Mucosa of descending colon (tissue), 3 donors: ENCODE data around the gene NOXO1. TPM values are rescaled to one million over a fixed set of nuclear protein-coding genes. Genes with fewer than 3 reads are reported as not detected.
A peak's percentile ranks its signal among the peaks of the same experiment; 100 is the strongest.
"Not testable (repeated sequence)": the region's sequence is repeated elsewhere in the genome, so short reads cannot be mapped to it uniquely, and the experiment has no call there.

Source experiments
- ATAC-seq: fragments of 200-7000 bp; cut with Tn5 transposase; one replicate; pipeline ENCODE4 v1.9.1; 2020; ENCODE audit warnings: mild to moderate bottlenecking, moderate library complexity
- DNase-seq, 3 donors: peaks; one replicate each; pipeline ENCODE4 v3.0.0-alpha.2; 2020
- H3K36me3 ChIP-seq: fragments of 200-600 bp; one replicate; pipeline ENCODE4 v1.8.0; 2021; ENCODE audit warnings: low read depth, mild to moderate bottlenecking
- H3K4me1 ChIP-seq: fragments of 200-600 bp; one replicate; pipeline ENCODE4 v1.8.0; 2021; ENCODE audit warnings: low read depth, mild to moderate bottlenecking
- H3K4me3 ChIP-seq: fragments of 200-600 bp; one replicate; pipeline ENCODE4 v1.8.0; 2021; ENCODE audit warnings: mild to moderate bottlenecking
- H3K9me3 ChIP-seq: fragments of 200-600 bp; one replicate; pipeline ENCODE4 v1.8.0; 2021; ENCODE audit warnings: mild to moderate bottlenecking
- intact Hi-C, 2 donors: fragments of 100-400 bp; cut with DNase I in 1 of 2; cut with micrococcal nuclease in 1 of 2; formaldehyde crosslinking; loops; one replicate each; pipeline versions ENCODE4 v1.11.0 to v1.11.1; 2022; cut with DNase I, micrococcal nuclease
- total RNA-seq, 3 donors: library from RNA; stranded (reverse); fragmentation: NEBNext Ultra II Directional in 2 of 3; extraction: Animal tissue kit (Norgen Biotek cat#: 25700) in 2 of 3; gene quantifications; one replicate each; pipeline versions ENCODE4 v1.2.1 to v1.2.4, GENCODE V29; 2021 to 2023
- TF ChIP-seq, protein P1 (sequence below): fragments of 200-600 bp; IDR thresholded peaks from one replicate; pipeline ENCODE4 v1.8.0; 2022; ENCODE audit warnings: antibody characterized with exemption, mild to moderate bottlenecking
- donor health status: DM: no; HTN: no; CAD: no; lungs with moderate emphysema.
- donor health status: DM: no; HTN: no; CAD: no.
- donor health status: DM: no; HTN: yes; CAD: no.

The NOXO1 gene
- total RNA-seq, 3 donors from 2014 or later = 12.2 to 39.9 (median 27.1) TPM

- intact Hi-C loops = no loop called here
- Histone ChIP-seq H3K9me3 (no peaks in the 10 kb centered on the region), H3K4me3 (no peak overlapping the region), H3K36me3 (no peaks in the 10 kb centered on the region), H3K4me1 (peaks cover 25% of the 10 kb centered on the region)
- DNase-seq (no peak), ATAC-seq (no peak)
- TF ChIP-seq, protein P1, sequence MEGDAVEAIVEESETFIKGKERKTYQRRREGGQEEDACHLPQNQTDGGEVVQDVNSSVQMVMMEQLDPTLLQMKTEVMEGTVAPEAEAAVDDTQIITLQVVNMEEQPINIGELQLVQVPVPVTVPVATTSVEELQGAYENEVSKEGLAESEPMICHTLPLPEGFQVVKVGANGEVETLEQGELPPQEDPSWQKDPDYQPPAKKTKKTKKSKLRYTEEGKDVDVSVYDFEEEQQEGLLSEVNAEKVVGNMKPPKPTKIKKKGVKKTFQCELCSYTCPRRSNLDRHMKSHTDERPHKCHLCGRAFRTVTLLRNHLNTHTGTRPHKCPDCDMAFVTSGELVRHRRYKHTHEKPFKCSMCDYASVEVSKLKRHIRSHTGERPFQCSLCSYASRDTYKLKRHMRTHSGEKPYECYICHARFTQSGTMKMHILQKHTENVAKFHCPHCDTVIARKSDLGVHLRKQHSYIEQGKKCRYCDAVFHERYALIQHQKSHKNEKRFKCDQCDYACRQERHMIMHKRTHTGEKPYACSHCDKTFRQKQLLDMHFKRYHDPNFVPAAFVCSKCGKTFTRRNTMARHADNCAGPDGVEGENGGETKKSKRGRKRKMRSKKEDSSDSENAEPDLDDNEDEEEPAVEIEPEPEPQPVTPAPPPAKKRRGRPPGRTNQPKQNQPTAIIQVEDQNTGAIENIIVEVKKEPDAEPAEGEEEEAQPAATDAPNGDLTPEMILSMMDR = no peak
These were observed 34.6 kb upstream of the NOXO1 start for GRCh38 chr16:2015947-2016208.

DNA sequence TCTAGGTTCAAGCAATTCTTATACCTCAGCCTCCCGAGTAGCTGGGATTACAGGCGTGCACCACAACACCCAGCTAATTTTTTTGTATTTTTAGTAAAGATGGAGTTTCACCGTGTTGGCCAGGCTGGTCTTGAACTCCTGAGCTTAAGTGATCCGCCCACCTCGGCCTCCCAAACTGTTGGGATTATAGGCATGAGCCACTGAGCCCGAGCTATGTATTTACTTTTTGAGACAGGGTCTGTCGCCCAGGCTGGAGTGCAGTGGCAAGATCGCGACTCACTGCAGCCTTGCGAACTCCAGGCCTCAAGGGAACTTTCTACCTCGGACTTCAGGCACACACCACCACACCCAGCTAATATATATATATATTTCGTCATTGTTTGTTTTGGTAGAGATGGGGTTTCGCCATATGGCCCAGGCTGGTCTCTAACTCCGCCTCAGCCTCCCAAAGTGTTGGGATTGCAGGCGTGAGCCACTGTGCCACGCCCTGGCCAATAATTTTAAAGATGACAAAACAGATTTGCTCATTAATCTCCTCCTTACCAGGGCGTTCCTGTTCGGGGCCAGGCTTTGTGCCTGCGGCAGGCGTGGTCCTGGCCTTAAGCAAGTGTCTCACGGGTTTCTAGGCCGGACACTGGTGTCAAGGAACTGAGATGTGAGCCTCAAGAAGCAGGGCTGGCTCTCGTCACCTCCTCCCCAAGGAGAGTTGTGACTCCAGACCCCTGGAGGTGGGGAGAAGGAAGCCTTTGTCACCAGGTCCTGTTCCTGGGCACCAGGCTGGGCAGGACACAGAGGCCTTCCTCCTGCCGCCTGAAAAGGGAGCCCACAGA, 34.1 kb upstream of the NOXO1 start:
- Histone ChIP-seq H3K9me3 (no peaks in the 10 kb centered on the region), H3K36me3 (no peaks in the 10 kb centered on the region), H3K4me1 (peaks cover 23% of the 10 kb centered on the region), H3K4me3 (no peak overlapping the region)
- TF ChIP-seq, protein P1 = no peak
- ATAC-seq (peak; percentile 95), DNase-seq (peak; percentile 80 to 85 (median 82))
- intact Hi-C loops = no loop called here

GRCh38 chr16:2013527-2013926, 32.3 kb upstream of the NOXO1 start:
- TF ChIP-seq, protein P1 = no peak
- intact Hi-C loops = no loop called here
- Histone ChIP-seq H3K4me3 (no peak overlapping the region), H3K4me1 (peaks cover 19% of the 10 kb centered on the region), H3K9me3 (no peaks in the 10 kb centered on the region), H3K36me3 (no peaks in the 10 kb centered on the region)
- ATAC-seq (no peak), DNase-seq (no peak)

- H3K36me3 ChIP-seq, intact Hi-C loops, H3K9me3 ChIP-seq, DNase-seq, H3K4me3 ChIP-seq, ATAC-seq: not testable (repeated sequence)
- H3K4me1 ChIP-seq = peaks cover 34% of the 10 kb centered on the region
These were observed 30.5 kb upstream of the NOXO1 start for GRCh38 chr16:2011726-2012125.

- intact Hi-C loops = no loop called here
- Histone ChIP-seq H3K9me3 (no peaks in the 10 kb centered on the region), H3K36me3 (no peaks in the 10 kb centered on the region), H3K4me1 (peaks cover 26% of the 10 kb centered on the region), H3K4me3 (peak within 1 kb of the TSS; percentile 95)
- DNase-seq = peak; percentile 84 to 90 (median 89)
- TF ChIP-seq, protein P1 = no peak
- ATAC-seq = peak; percentile 90
These were observed 28.7 kb upstream of the NOXO1 start, which contains the start of gene ZNF598 for GRCh38 chr16:2009791-2010510. Gene ZNF598 (minus strand): TSS chr16:2009821.

GRCh38 chr16:2009164-2009711, 28.0 kb upstream of the NOXO1 start:
- ATAC-seq = peak; percentile 22
- Histone ChIP-seq H3K4me1 (peaks cover 31% of the 10 kb centered on the region), H3K9me3 (no peaks in the 10 kb centered on the region), H3K4me3 (peak overlapping the region; percentile 95), H3K36me3 (no peaks in the 10 kb centered on the region)
- intact Hi-C loops = no loop called here
- TF ChIP-seq, protein P1 = no peak
- DNase-seq = peak in 2 of 3 donors; percentile 70 to 75
